K562 (cell line): ENCODE results near the gene PACRG. TPM values are rescaled to one million over a fixed set of nuclear protein-coding genes. Genes with fewer than 3 reads are reported as not detected.
A peak's percentile ranks its signal among the peaks of the same experiment; 100 is the strongest.

Experiments used
- ADNP ChIP-seq: fragments of 200-800 bp; sonication (Bioruptor generic); IDR thresholded peaks from 2 replicates; pipeline ENCODE4 v1.6.1; 2016; ENCODE audit warnings: missing genetic modification characterization, missing compliant biosample characterization
- CBX1 ChIP-seq: sonication (generic); IDR thresholded peaks from 2 replicates; pipeline ENCODE4 v1.6.1; 2016; ENCODE audit warnings: antibody characterized with exemption, low read depth, mild to moderate bottlenecking
- CREM ChIP-seq: IDR thresholded peaks from 2 replicates; pipeline ENCODE4 v1.6.1; 2014; ENCODE audit warnings: antibody characterized with exemption, low read depth
- CXXC5 ChIP-seq: fragments of 250-450 bp; sonication (Bioruptor Pico); IDR thresholded peaks from 2 replicates; pipeline ENCODE4 v1.8.0; 2022; ENCODE audit warnings: inconsistent platforms, mild to moderate bottlenecking, moderate library complexity
- EHMT2 ChIP-seq: fragments of 450-650 bp; IDR thresholded peaks from 2 replicates; pipeline ENCODE4 v1.6.1; 2018; ENCODE audit warnings: antibody characterized with exemption
- MYNN ChIP-seq, 2 experiments: sonication (generic); formaldehyde crosslinking in 1 of 2; IDR thresholded peaks; 2 replicates each; pipeline versions ENCODE4 v1.5.0 to v1.6.1; 2016 to 2020; ENCODE audit warnings: antibody characterized with exemption in 1 of 2, missing genetic modification reagents in 1 of 2
- NFATC3 ChIP-seq: fragments of 450-650 bp; IDR thresholded peaks from 2 replicates; pipeline ENCODE4 v1.6.1; 2017; ENCODE audit warnings: mild to moderate bottlenecking
- NR3C1 ChIP-seq: sonication (generic); formaldehyde crosslinking; IDR thresholded peaks from 2 replicates; pipeline ENCODE4 v1.8.1; 2022; ENCODE audit warnings: missing genetic modification reagents
- RBM25 ChIP-seq: fragments of 200-400 bp; formaldehyde crosslinking; IDR thresholded peaks from 2 replicates; pipeline ENCODE4 v1.6.1; 2018; ENCODE audit warnings: low read length, low read depth, moderate library complexity; ENCODE audit not compliant: severe bottlenecking
- TCF7 ChIP-seq: sonication (generic); IDR thresholded peaks from 2 replicates; pipeline ENCODE4 v1.6.1; 2016; ENCODE audit warnings: antibody characterized with exemption, borderline replicate concordance
- THRB ChIP-seq: fragments of 450-650 bp; formaldehyde crosslinking; conservative IDR thresholded peaks from 2 replicates; pipeline ENCODE4 v1.4.0; 2022; ENCODE audit warnings: mild to moderate bottlenecking, missing genetic modification characterization
- ZNF354B ChIP-seq: fragments of 250-450 bp; sonication (Bioruptor Pico); IDR thresholded peaks from 2 replicates; pipeline ENCODE4 v1.4.0; 2020
- polyA plus RNA-seq, 8 experiments: library from polyadenylated mRNA; depleted of rRNA in 4 of 8; stranded (reverse) in 5 of 8; unstranded in 3 of 8; fragments of >200 nt; fragmentation: Nextera tagmentation in 2 of 8; fragmentation: Illumina TruSeq in 1 of 8; extraction: Ambion mirVana in 2 of 8; extraction: Trizol in 1 of 8; gene quantifications; 2 replicates each; pipeline versions ENCODE4 v1.2.1 to v1.2.3, GENCODE V29; 2011 to 2014; ENCODE audit warnings: inconsistent platforms in 1 of 8, missing spikeins in 1 of 8
- total RNA-seq, 7 experiments: library from RNA; depleted of rRNA in 6 of 7; stranded (reverse); fragments of >200 nt in 6 of 7; fragmentation: Illumina TruSeq in 2 of 7; extraction: Trizol in 2 of 7; gene quantifications; 2 replicates each; pipeline versions ENCODE4 v1.2.1 to v1.2.3, GENCODE V29; 2011 to 2021; ENCODE audit warnings: low replicate concordance in 1 of 7
- TF ChIP-seq, protein P1 (sequence below): fragments of 450-650 bp; formaldehyde crosslinking; IDR thresholded peaks from 2 replicates; pipeline ENCODE4 v1.4.0; 2020; ENCODE audit warnings: mild to moderate bottlenecking, mixed read lengths
- TF ChIP-seq, protein P2 (sequence below): fragments of 250-450 bp; sonication (Bioruptor Pico); IDR thresholded peaks from 2 replicates; pipeline ENCODE4 v1.8.0; 2022; ENCODE audit warnings: moderate library complexity, mild to moderate bottlenecking, inconsistent platforms

PACRG gene
- total and polyA plus RNA-seq, 9 of the 15 experiments (the other 6 are each of a cell fraction or from before 2014, with no cell fraction given): 0.04 TPM; not detected in 8

DNA sequence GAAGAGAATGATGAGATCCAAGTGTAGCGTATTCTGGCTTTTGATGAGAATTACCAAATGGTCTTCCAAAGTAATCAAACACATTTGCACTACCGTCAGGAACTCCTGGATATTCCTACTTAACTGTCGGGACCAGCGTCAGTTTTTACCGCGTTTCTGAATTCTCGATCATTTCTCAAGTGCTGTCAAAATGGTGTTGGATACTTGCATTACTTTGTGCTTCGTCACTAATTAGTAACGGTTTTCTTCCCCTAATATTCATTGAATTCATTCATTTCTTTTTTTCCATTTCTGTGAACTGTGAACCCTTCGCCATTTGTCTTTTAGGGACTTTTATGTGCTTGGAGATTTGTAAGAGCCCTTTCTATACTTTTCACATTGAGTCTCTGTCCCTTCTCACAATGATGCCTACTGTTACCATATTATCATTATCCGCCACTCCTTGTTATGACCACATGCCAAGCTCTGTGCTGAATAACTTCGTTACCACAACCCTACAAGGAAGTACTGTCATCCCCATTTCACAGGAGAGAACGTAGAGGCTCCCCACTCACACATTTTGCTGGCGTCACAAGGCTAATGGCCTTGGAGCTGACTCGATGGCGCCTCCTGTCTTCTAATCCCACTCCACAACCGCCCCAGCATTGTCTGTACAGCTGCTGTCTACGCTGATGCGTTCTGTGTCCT lies 612.6 kb downstream of the PACRG start (continued):
- TF ChIP-seq, protein P1, sequence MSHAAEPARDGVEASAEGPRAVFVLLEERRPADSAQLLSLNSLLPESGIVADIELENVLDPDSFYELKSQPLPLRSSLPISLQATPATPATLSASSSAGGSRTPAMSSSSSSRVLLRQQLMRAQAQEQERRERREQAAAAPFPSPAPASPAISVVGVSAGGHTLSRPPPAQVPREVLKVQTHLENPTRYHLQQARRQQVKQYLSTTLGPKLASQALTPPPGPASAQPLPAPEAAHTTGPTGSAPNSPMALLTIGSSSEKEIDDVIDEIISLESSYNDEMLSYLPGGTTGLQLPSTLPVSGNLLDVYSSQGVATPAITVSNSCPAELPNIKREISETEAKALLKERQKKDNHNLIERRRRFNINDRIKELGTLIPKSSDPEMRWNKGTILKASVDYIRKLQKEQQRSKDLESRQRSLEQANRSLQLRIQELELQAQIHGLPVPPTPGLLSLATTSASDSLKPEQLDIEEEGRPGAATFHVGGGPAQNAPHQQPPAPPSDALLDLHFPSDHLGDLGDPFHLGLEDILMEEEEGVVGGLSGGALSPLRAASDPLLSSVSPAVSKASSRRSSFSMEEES: no peak
- TF ChIP-seq EHMT2 (no peak), THRB (CRISPR knock-in tag) (no peak), NR3C1 (no peak), CREM (0 out of 2 replicates have a peak, but pooled peaks have one; percentile 12), MYNN (IDR thresholded peaks at IDR 0.05) (no peak), MYNN (CRISPR knock-in tag; IDR thresholded peaks at IDR 0.05) (no peak), ZNF354B (no peak), RBM25 (peak; percentile 83), CXXC5 (CRISPR knock-in tag) (no peak), CBX1 (peak; percentile 84; the same call in 1 of the 2 replicates), NFATC3 (no peak), ADNP (tag) (no peak), TCF7 (no peak)
- TF ChIP-seq, protein P2, sequence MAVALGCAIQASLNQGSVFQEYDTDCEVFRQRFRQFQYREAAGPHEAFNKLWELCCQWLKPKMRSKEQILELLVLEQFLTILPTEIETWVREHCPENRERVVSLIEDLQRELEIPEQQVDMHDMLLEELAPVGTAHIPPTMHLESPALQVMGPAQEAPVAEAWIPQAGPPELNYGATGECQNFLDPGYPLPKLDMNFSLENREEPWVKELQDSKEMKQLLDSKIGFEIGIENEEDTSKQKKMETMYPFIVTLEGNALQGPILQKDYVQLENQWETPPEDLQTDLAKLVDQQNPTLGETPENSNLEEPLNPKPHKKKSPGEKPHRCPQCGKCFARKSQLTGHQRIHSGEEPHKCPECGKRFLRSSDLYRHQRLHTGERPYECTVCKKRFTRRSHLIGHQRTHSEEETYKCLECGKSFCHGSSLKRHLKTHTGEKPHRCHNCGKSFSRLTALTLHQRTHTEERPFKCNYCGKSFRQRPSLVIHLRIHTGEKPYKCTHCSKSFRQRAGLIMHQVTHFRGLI (CRISPR knock-in tag): no peak
